ENCODE results near the gene AGFG2.

AGFG2 gene

DNA sequence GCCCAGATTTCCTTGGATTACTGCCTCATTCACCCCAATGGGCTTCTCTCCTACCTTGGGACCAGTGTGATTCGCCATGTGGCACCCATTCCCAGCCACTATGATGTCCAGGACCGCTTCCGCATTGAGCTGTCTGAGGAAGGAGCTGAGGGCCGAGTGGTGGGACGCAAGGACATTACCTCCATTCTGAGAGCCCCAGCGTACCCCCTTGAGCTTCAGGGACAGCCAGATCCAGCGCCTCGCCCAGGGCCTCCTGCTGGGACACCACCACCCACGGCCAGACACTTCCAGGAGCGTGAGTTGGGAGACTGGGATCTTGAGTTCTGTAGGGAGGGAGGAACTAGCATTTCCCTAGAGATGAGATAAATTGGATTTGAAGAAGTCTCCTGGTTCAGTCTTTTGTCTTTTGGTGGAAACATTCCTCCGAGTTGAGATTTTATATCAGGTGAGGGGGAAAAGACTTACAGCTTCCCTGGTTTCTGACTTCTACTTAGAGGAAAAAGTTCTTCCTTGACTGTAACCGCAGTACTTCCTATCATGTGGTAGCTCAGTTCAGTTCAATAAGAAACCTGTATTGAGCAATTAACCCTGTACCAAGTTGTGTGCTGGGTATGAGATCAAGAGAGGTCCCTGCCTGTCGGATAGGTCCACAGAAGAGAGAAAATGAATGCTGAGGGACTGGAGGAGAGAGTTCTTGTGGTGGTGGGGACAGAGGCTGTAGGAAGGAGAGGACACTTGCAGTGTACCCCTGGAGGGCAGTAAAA lies 74.6 kb downstream of the AGFG2 start:
- ATAC-seq: no peak

DNA sequence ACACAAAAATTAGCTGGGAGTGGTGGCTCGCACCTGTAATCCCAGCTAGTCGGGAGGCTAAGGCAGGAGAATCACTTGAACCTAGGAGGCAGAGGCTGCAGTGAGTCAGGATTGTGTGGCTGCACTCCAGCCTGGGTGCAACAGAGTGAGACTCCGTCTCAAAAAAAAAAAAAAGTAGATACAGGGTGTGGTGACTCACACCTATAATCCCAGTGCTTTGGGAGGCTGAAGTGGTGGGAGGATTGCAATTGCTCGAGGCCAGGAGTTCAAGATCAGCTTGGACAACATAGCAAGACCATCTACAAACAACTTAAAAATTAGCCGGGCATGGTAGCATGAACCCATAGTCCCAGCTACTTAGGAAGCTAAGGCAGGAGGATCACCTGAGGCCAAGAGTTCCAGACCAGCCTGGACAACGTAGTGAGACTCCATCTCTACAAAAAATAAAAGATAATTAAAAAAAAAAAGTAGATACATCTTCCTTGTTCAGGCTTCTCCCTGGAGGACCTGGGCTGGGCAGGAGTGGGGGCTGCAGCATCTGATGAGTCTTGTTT lies 75.4 kb downstream of the AGFG2 start:
- ATAC-seq: no peak

Data from activated CD4-positive, CD25-positive, alpha-beta regulatory T cell treated with anti-CD3 and anti-CD28 coated beads, Interleukin-2, amount 50 U/mL, for 24 hours (primary cell).